ENCODE data around the gene LARGE1.

Gene LARGE1

DNA sequence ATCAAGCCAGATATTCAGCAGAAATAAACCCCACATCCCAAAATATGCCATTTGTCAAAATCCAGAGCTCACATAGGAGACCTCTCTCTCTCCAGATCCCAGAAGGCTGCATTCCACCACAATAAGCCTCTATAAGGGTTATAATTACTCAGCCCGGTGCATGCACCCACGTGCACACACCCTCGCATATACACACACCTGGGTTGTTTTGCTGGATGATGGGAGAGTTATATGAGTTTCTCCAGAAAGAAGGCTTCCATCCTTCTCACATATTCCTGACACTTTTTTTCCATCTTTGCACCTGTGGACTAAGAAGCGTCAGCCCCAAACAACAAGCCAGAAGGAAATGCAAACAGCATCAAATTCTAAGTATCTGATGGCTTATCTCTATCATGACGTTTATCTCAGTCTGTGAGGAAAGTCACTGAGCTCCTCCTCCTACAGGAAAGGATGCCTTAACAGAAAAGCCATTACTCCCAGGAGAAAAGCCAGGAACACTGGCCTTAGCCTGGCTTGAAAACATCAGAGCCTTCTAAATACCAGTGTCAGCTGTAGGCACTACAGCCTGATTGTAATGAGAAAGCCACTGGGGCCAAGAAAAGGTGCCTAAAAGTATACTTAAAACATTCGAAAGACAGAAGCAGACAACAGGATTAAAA, 253.2 kb downstream of the LARGE1 start:
- Histone ChIP-seq H3K27ac (ENCODE audit: low read depth, low read length) (no peak overlapping the region), H2AFZ (ENCODE audit: low read depth, low read length, severe bottlenecking) (no peak overlapping the region), H3K9me2 (replicated peaks; ENCODE audit: insufficient read depth, low read length) (no peaks in the 10 kb centered on the region), H3K27me3 (ENCODE audit: low read length) (no peaks in the 10 kb centered on the region), H3K9ac (ENCODE audit: low read length) (no peak overlapping the region), H3K4me3 (ENCODE audit: insufficient read depth, low read length, poor library complexity, severe bottlenecking) (no peak overlapping the region), H3F3A (ENCODE audit: insufficient read depth) (no peaks in the 10 kb centered on the region), H4K20me1 (ENCODE audit: low read depth, low read length) (no peaks in the 10 kb centered on the region), H3K9me3 (ENCODE audit: insufficient read depth, low read length) (no peaks in the 10 kb centered on the region), H3K4me2 (ENCODE audit: low read depth, low read length, poor library complexity, severe bottlenecking) (no peak overlapping the region), H3K79me2 (ENCODE audit: insufficient read depth, low read length) (no peaks in the 10 kb centered on the region), H3K36me3 (ENCODE audit: low read length) (no peaks in the 10 kb centered on the region)
- TF ChIP-seq EZH2phosphoT487 (conservative IDR thresholded peaks at IDR 0.05; ENCODE audit: low read length) (no peak), CTCF (IDR thresholded peaks at IDR 0.05; ENCODE audit: insufficient read depth, low read length, poor library complexity, severe bottlenecking) (no peak)

DNA sequence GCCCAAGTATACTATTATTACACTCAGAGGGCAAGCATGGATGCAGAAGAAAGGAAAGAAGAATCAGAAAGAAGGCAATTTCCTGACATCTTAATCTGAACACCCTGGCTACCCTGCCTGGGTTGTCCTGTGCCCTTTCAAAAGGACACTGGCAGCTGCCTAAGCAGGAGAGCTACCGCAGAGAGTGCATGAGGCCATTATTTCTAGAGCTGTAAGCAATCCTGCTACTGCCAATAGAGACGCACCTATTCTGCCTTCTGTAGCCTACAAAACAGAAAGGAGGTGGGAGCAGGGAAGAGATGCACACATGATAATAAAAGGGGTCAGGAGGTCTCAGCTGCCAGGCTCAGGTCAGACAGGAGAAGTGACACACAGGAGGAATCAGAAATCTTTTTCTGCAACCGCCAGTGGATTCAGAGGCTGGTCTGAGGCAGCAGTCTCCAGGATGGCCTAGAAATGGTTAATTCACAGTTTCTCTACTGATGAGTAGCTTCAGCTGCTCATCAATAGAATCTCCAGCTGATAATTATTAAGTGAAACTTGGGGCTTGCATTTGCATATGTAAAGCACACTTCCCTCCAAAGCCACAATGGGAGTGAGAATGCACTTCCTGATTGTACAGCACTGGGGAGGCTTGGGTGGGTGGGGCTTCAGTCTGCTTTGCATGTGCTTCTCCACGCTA, 253.9 kb downstream of the LARGE1 start:
- Histone ChIP-seq H3K4me3 (ENCODE audit: insufficient read depth, low read length, poor library complexity, severe bottlenecking) (no peak overlapping the region), H3K36me3 (ENCODE audit: low read length) (no peaks in the 10 kb centered on the region), H3K79me2 (ENCODE audit: insufficient read depth, low read length) (no peaks in the 10 kb centered on the region), H3K27me3 (ENCODE audit: low read length) (no peaks in the 10 kb centered on the region), H3K4me2 (ENCODE audit: low read depth, low read length, poor library complexity, severe bottlenecking) (no peak overlapping the region), H3K9me3 (ENCODE audit: insufficient read depth, low read length) (no peaks in the 10 kb centered on the region), H3F3A (ENCODE audit: insufficient read depth) (no peaks in the 10 kb centered on the region), H3K9ac (ENCODE audit: low read length) (no peak overlapping the region), H3K9me2 (replicated peaks; ENCODE audit: insufficient read depth, low read length) (no peaks in the 10 kb centered on the region), H3K27ac (ENCODE audit: low read depth, low read length) (no peak overlapping the region), H4K20me1 (ENCODE audit: low read depth, low read length) (no peaks in the 10 kb centered on the region), H2AFZ (ENCODE audit: low read depth, low read length, severe bottlenecking) (no peak overlapping the region)
- TF ChIP-seq CTCF (IDR thresholded peaks at IDR 0.05; ENCODE audit: insufficient read depth, low read length, poor library complexity, severe bottlenecking): no peak
- no peak for TF ChIP-seq EZH2phosphoT487 (conservative IDR thresholded peaks at IDR 0.05; ENCODE audit: low read length)

- Histone ChIP-seq H4K20me1 (ENCODE audit: low read depth, low read length) (no peaks in the 10 kb centered on the region), H3K9ac (ENCODE audit: low read length) (no peak overlapping the region), H3F3A (ENCODE audit: insufficient read depth) (no peaks in the 10 kb centered on the region), H3K27me3 (ENCODE audit: low read length) (no peaks in the 10 kb centered on the region), H3K27ac (ENCODE audit: low read depth, low read length) (no peak overlapping the region), H3K36me3 (ENCODE audit: low read length) (no peaks in the 10 kb centered on the region), H3K9me3 (ENCODE audit: insufficient read depth, low read length) (no peaks in the 10 kb centered on the region), H3K9me2 (replicated peaks; ENCODE audit: insufficient read depth, low read length) (no peaks in the 10 kb centered on the region), H3K4me2 (ENCODE audit: low read depth, low read length, poor library complexity, severe bottlenecking) (no peak overlapping the region), H3K4me3 (ENCODE audit: insufficient read depth, low read length, poor library complexity, severe bottlenecking) (no peak overlapping the region), H3K79me2 (ENCODE audit: insufficient read depth, low read length) (no peaks in the 10 kb centered on the region), H2AFZ (ENCODE audit: low read depth, low read length, severe bottlenecking) (no peak overlapping the region)
- TF ChIP-seq EZH2phosphoT487 (conservative IDR thresholded peaks at IDR 0.05; ENCODE audit: low read length) (no peak), CTCF (IDR thresholded peaks at IDR 0.05; ENCODE audit: insufficient read depth, low read length, poor library complexity, severe bottlenecking) (no peak)
These were observed 260.8 kb downstream of the LARGE1 start for GRCh38 chr22:33659448-33659847.

Data from SU-DHL-6 (cell line).